Gastrocnemius medialis (tissue), 4 donors: ENCODE results near the gene ARSB. TPM values are rescaled to one million over a fixed set of nuclear protein-coding genes. Genes with fewer than 3 reads are reported as not detected.

Experiments
- ATAC-seq, 2 donors: fragments of 150-250 bp; one replicate each; pipeline ENCODE4 v1.9.1; 2016
- DNase-seq, 2 donors: peaks; one replicate each; pipeline ENCODE4 v3.0.0-alpha.2; 2019
- H3K27ac ChIP-seq, 4 donors: fragments of 200-600 bp; sonication (generic); 1 replicate in 1 of 4; 2 replicates in 3 of 4; pipeline ENCODE4 v1.5.1; 2016 to 2018; ENCODE audit warnings: mild to moderate bottlenecking in 2 of 4, moderate library complexity in 1 of 4
- H3K27me3 ChIP-seq, 3 donors: fragments of 200-600 bp; sonication (generic) in 2 of 3; 1 replicate in 1 of 3; 2 replicates in 2 of 3; pipeline versions ENCODE4 v1.5.1 to v1.6.0; 2016 to 2019; ENCODE audit warnings: mild to moderate bottlenecking in 1 of 3, moderate library complexity in 1 of 3
- H3K36me3 ChIP-seq, 2 donors: fragments of 200-600 bp; sonication (generic) in 1 of 2; one replicate each; pipeline ENCODE4 v1.5.1; 2017 to 2018
- H3K4me1 ChIP-seq, 2 donors: fragments of 200-600 bp; sonication (generic) in 1 of 2; one replicate each; pipeline ENCODE4 v1.5.1; 2016 to 2017; ENCODE audit warnings: mild to moderate bottlenecking in 2 of 2
- H3K4me3 ChIP-seq, 4 donors: fragments of 200-600 bp; sonication (generic) in 3 of 4; 1 replicate in 1 of 4; 2 replicates in 3 of 4; pipeline ENCODE4 v1.5.1; 2016 to 2019; ENCODE audit warnings: mild to moderate bottlenecking in 2 of 4
- H3K9me3 ChIP-seq, 3 donors: fragments of 200-600 bp; sonication (generic) in 2 of 3; 1 replicate in 1 of 3; 2 replicates in 2 of 3; pipeline ENCODE4 v1.5.1; 2016 to 2019
- POLR2A ChIP-seq, 2 donors: fragments of 450-650 bp; IDR thresholded peaks; one replicate each; pipeline ENCODE4 v1.6.1; 2017; ENCODE audit warnings: antibody characterized with exemption in 2 of 2, mild to moderate bottlenecking in 2 of 2, moderate library complexity in 2 of 2
- in situ Hi-C, 4 donors: fragments of 200-750 bp; cut with MboI; loops; one replicate each; pipeline versions ENCODE4 v1.15.0 to v1.8.0; 2017; ENCODE audit warnings: low sequenced_read_pairs in 4 of 4
- intact Hi-C: fragments of 100-400 bp; cut with DNase I; formaldehyde crosslinking; loops from one replicate; pipeline ENCODE4 v1.15.1; 2023; ENCODE audit warnings: low total_unique reads
- total RNA-seq, 4 donors: library from RNA; depleted of rRNA; stranded (reverse); fragments of >200 nt; gene quantifications; one replicate each; pipeline versions ENCODE4 v1.1.0 to v1.2.3, GENCODE V29; 2016
- TF ChIP-seq, protein P1 (sequence below), 5 experiments: fragments of 450-650 bp in 3 of 5; fragments of 200-600 bp in 2 of 5; sonication (generic) in 2 of 5; IDR thresholded peaks in 4 of 5; conservative IDR thresholded peaks in 1 of 5; 1 replicate in 4 of 5; 2 replicates in 1 of 5; pipeline ENCODE4 v1.5.1; 2016 to 2019; ENCODE audit warnings: antibody characterized with exemption in 5 of 5, mild to moderate bottlenecking in 3 of 5, moderate library complexity in 3 of 5

ARSB gene
- total RNA-seq, 4 donors from 2014 or later = 3.2 to 8.3 (median 5.1) TPM

DNA sequence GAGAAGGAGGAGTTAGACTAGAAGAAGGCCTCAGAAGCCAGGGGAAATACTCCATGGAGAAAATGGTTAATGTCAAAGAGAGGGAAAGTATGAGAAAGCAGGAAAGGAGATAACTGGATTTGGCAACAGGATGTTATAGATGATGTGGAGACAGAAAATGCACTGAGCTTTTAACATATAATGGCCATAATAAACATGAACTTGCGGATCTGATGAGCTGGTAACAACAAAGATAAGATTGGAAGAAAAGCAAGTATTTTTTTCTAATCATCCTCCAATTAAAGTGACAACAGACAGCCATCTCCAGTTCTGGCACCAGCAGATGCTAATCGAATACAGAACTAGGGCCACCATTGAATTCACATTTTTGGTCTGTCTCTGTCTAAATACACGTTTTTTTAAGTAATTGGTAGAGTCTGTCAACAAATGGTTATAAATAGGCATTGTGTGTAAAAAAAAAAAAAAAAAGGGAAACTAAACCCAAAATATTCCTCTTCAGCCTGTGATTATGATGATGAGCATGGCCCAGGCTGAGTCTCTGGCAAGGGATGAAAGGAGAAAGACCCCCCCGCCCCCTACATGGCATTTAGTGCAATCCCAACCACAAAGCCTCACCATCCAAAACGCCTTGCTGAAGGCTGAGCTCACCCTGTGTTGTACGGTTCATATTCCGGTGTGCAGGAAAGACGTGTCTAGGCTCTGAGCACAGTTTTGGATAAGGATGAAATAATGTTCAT lies 187.0 kb downstream of the ARSB start:
- H3K9me3 ChIP-seq = no peaks in the 10 kb centered on the region
- in situ Hi-C loops (no loop called here), intact Hi-C loops (no loop called here)
- no peak overlapping the region for H3K4me3 ChIP-seq
- DNase-seq = no peak
- ATAC-seq = no peak
- TF ChIP-seq, protein P1, sequence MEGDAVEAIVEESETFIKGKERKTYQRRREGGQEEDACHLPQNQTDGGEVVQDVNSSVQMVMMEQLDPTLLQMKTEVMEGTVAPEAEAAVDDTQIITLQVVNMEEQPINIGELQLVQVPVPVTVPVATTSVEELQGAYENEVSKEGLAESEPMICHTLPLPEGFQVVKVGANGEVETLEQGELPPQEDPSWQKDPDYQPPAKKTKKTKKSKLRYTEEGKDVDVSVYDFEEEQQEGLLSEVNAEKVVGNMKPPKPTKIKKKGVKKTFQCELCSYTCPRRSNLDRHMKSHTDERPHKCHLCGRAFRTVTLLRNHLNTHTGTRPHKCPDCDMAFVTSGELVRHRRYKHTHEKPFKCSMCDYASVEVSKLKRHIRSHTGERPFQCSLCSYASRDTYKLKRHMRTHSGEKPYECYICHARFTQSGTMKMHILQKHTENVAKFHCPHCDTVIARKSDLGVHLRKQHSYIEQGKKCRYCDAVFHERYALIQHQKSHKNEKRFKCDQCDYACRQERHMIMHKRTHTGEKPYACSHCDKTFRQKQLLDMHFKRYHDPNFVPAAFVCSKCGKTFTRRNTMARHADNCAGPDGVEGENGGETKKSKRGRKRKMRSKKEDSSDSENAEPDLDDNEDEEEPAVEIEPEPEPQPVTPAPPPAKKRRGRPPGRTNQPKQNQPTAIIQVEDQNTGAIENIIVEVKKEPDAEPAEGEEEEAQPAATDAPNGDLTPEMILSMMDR (IDR thresholded peaks at IDR 0.05 in 4 of 5, conservative IDR thresholded peaks at IDR 0.05 in 1 of 5) = no peak
- TF ChIP-seq POLR2A (IDR thresholded peaks at IDR 0.05) = no peak
- H3K4me1 ChIP-seq = peaks cover 0 to 2% of the 10 kb centered on the region in 2 donors
- no peak overlapping the region for H3K27ac ChIP-seq
- no peaks in the 10 kb centered on the region for H3K36me3 ChIP-seq
- H3K27me3 ChIP-seq = no peaks in the 10 kb centered on the region

GRCh38 chr5:78795757-78796156 lies 189.4 kb downstream of the ARSB start:
- Histone ChIP-seq H3K9me3 (no peaks in the 10 kb centered on the region), H3K27ac (no peak overlapping the region), H3K27me3 (no peaks in the 10 kb centered on the region), H3K4me1 (no peaks in the 10 kb centered on the region), H3K4me3 (no peak overlapping the region), H3K36me3 (no peaks in the 10 kb centered on the region)
- DNase-seq (no peak), ATAC-seq (no peak)
- in situ Hi-C loops (no loop called here), intact Hi-C loops (no loop called here)
- TF ChIP-seq POLR2A (IDR thresholded peaks at IDR 0.05) = no peak
- TF ChIP-seq, protein P1 (IDR thresholded peaks at IDR 0.05 in 4 of 5, conservative IDR thresholded peaks at IDR 0.05 in 1 of 5) = no peak

- ATAC-seq (no peak), DNase-seq (no peak)
- in situ Hi-C loops (no loop called here), intact Hi-C loops (no loop called here)
- no peaks in the 10 kb centered on the region for H3K4me1 ChIP-seq
- H3K27ac ChIP-seq = no peak overlapping the region
- no peaks in the 10 kb centered on the region for H3K27me3 ChIP-seq
- no peaks in the 10 kb centered on the region for H3K36me3 ChIP-seq
- H3K9me3 ChIP-seq = no peaks in the 10 kb centered on the region
- no peak overlapping the region for H3K4me3 ChIP-seq
- no peak for TF ChIP-seq POLR2A (IDR thresholded peaks at IDR 0.05)
- TF ChIP-seq, protein P1 (IDR thresholded peaks at IDR 0.05 in 4 of 5, conservative IDR thresholded peaks at IDR 0.05 in 1 of 5) = no peak
These were observed 190.4 kb downstream of the ARSB start for GRCh38 chr5:78794693-78795215.

DNA sequence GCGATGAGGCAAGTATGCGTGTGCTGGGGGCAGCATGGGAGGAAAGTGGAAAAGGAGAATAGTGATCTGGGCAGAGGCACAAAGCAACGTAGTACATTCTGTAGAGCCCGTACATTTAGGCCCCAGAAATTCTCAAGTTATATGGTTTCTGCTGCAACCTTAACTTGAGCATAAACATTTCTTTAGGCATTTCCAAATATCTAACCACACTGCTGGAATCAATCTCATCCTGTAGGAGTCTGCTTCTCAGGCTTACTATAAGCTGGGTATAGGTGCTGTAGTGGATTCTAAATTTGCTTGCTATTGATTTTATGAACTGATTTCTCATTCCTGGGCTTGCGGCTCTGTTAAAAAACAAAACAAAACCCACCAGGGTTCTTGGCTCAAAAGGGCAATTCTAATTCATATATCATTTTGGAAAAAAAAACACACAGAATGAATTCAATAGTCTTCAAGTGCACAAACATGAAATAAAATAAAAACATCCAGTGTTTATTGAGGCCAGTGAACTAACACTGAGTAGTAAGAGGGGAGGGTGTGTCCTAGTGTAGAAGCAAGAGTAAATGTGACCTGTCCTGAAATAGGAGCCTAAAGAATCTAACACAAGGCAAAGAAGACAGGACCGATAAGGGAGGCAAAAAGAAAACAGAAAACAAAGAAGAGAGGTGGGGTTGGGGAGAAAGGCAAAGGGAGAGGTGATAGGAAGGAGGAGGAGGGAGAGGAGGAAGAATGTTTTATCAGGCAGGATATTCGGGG lies 191.0 kb downstream of the ARSB start:
- no peaks in the 10 kb centered on the region for H3K4me1 ChIP-seq
- no peak for TF ChIP-seq POLR2A (IDR thresholded peaks at IDR 0.05)
- TF ChIP-seq, protein P1 (IDR thresholded peaks at IDR 0.05 in 4 of 5, conservative IDR thresholded peaks at IDR 0.05 in 1 of 5) = no peak
- DNase-seq = no peak
- H3K36me3 ChIP-seq = no peaks in the 10 kb centered on the region
- H3K27ac ChIP-seq = no peak overlapping the region
- in situ Hi-C loops (no loop called here), intact Hi-C loops (no loop called here)
- ATAC-seq = no peak
- H3K27me3 ChIP-seq = no peaks in the 10 kb centered on the region
- no peaks in the 10 kb centered on the region for H3K9me3 ChIP-seq
- H3K4me3 ChIP-seq = no peak overlapping the region
